PFSK-1 (cell line): ENCODE measurements around the gene STMN1.

ENCODE experiments used
- FOXP2 ChIP-seq: optimal IDR thresholded peaks from 2 replicates; pipeline ENCODE3; 2011; ENCODE audit warnings: borderline replicate concordance, control low read depth, inconsistent platforms; ENCODE audit not compliant: insufficient read depth; ENCODE audit errors: extremely low read length, extremely low read depth
- POLR2AphosphoS5 ChIP-seq: IDR thresholded peaks from 2 replicates; pipeline ENCODE4 v1.6.1; 2012; ENCODE audit warnings: low read depth, mild to moderate bottlenecking, control low read depth, low read length, moderate library complexity
- SIN3A ChIP-seq: IDR thresholded peaks from 2 replicates; pipeline ENCODE4 v1.6.1; 2012; ENCODE audit warnings: mild to moderate bottlenecking, low read length, moderate library complexity, borderline replicate concordance; ENCODE audit not compliant: insufficient read depth
- TAF1 ChIP-seq: IDR thresholded peaks from 2 replicates; pipeline ENCODE4 v1.6.1; 2012; ENCODE audit warnings: low read length, control low read depth, borderline replicate concordance; ENCODE audit not compliant: insufficient read depth
- TF ChIP-seq, protein P1 (sequence below), 2 experiments: IDR thresholded peaks; 2 replicates each; pipeline versions ENCODE4 v1.6.1 to v1.8.0; 2011 to 2012; ENCODE audit warnings: low read depth in 2 of 2, low read length in 2 of 2, control low read depth in 1 of 2, inconsistent platforms in 1 of 2, mild to moderate bottlenecking in 1 of 2, moderate library complexity in 1 of 2; ENCODE audit not compliant: insufficient read depth in 1 of 2

The STMN1 gene

DNA sequence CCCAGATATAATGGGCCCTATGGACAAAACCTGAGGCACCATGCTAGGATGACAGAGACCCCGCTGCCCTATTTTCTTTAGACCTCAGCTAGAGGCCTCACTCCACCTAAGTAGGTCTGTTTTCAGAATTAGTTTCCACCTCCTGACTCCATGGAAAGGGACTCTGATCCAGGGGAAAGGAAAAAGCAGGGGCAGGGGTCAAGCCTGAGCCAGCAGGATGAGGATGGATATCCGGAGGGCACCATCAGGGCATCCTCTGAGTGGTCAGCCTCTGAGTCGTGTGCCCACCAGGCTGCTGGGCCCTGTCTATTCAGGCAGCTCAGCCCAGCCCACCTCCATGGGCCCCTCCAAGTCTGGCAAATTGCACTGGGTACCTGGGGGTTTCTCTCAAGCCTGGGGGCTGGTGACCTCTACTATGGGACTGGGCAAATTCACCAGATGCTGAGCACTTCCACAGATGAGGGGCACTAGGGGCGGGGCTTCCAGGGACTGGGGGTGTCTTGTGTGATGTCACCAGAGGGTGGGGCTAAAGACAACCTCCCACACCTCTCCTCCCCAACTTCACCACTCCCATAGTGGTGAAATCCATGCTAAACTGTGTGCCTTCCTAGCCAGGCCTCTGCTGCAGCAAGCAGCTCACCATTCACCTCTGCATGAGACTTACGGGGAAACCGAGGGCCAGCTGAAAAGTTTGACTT is 36.2 kb downstream of the STMN1 start:
- no peak for TF ChIP-seq FOXP2
- TF ChIP-seq TAF1, result no peak
- no peak for TF ChIP-seq SIN3A
- TF ChIP-seq POLR2AphosphoS5, result no peak

DNA sequence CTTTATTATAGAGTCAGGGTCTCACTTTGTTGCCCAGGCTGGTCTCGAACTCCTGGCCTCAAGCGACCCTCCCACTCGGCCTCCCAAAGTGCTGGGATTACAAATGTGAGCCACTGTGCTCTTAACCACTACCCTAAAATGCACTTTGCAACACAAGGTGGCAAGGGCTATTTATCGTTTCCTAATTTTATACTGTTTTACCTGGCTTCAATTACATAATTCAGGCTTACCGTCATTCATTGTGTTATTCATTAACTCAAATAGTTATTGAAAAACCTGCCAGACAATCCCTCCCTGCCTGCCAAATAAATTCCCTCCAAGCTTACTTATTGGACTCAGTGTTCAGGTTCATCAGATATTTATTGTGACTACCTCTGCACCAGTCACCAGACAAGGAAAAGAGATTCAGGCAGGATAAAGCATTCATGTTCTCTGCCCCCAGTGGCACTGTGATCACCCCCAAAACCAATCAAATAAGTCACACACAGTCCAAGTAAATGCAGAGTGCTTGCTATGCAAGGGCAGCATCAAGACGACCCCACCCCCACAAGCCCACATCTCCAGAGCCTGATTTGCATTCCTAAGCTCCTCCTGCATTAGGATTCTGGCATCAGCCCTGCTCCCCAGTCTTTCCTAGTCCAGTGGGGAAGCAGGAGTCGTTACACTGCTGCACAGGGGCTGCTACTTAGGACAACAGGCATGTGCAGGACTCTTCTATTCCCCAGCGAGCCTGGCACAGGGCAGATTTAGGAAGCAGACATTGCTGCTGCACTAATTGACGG is 38.8 kb downstream of the STMN1 start:
- no peak for TF ChIP-seq POLR2AphosphoS5
- TF ChIP-seq SIN3A, result no peak
- TF ChIP-seq, protein P1, sequence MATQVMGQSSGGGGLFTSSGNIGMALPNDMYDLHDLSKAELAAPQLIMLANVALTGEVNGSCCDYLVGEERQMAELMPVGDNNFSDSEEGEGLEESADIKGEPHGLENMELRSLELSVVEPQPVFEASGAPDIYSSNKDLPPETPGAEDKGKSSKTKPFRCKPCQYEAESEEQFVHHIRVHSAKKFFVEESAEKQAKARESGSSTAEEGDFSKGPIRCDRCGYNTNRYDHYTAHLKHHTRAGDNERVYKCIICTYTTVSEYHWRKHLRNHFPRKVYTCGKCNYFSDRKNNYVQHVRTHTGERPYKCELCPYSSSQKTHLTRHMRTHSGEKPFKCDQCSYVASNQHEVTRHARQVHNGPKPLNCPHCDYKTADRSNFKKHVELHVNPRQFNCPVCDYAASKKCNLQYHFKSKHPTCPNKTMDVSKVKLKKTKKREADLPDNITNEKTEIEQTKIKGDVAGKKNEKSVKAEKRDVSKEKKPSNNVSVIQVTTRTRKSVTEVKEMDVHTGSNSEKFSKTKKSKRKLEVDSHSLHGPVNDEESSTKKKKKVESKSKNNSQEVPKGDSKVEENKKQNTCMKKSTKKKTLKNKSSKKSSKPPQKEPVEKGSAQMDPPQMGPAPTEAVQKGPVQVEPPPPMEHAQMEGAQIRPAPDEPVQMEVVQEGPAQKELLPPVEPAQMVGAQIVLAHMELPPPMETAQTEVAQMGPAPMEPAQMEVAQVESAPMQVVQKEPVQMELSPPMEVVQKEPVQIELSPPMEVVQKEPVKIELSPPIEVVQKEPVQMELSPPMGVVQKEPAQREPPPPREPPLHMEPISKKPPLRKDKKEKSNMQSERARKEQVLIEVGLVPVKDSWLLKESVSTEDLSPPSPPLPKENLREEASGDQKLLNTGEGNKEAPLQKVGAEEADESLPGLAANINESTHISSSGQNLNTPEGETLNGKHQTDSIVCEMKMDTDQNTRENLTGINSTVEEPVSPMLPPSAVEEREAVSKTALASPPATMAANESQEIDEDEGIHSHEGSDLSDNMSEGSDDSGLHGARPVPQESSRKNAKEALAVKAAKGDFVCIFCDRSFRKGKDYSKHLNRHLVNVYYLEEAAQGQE (IDR thresholded peaks at IDR 0.05; ENCODE audit: insufficient read depth in 1 of 2, low read depth in 2 of 2, low read length in 2 of 2), result no peak
- no peak for TF ChIP-seq TAF1
- no peak for TF ChIP-seq FOXP2

DNA sequence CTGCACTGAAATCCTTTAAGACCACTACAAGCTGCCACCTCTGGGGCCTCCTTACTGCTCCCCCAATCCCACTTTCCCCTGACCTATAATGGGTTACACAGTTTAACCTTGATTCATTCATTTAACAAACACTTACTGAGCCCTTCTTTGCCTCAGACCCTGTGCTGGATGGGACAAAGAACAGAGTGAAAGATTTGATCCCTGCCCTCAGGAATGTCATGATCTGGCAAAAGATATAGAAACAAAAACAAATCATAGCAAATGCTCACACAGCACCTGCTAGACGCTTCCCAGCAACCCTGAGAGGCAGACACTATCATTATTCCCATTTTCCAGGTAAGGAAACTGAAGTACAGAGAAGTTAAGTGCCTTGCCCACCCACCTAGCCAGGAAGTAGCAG is 39.9 kb downstream of the STMN1 start:
- no peak for TF ChIP-seq TAF1
- TF ChIP-seq, protein P1 (IDR thresholded peaks at IDR 0.05; ENCODE audit: insufficient read depth in 1 of 2, low read depth in 2 of 2, low read length in 2 of 2), result no peak
- no peak for TF ChIP-seq SIN3A

DNA sequence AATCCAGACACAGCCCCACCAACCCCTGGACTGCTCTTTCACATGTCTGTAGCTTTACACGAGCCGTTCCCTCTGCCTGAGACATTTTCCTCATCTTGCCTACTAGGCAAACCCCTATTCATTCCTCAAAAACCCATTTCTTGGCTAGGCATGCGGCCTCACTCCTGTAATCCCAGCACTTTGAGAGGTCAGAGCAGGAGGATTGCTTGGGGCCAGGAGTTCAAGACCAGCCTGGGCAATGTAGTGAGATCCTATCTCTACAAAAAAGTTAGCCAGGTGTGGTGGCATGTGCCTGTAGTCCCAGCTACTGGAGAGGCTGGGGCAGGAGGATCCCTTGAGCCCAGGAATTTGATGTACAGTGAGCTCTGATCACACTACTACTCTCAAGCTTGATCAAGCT is 41.8 kb downstream of the STMN1 start:
- TF ChIP-seq, protein P1 (IDR thresholded peaks at IDR 0.05; ENCODE audit: insufficient read depth in 1 of 2, low read depth in 2 of 2, low read length in 2 of 2), result no peak
- no peak for TF ChIP-seq POLR2AphosphoS5

DNA sequence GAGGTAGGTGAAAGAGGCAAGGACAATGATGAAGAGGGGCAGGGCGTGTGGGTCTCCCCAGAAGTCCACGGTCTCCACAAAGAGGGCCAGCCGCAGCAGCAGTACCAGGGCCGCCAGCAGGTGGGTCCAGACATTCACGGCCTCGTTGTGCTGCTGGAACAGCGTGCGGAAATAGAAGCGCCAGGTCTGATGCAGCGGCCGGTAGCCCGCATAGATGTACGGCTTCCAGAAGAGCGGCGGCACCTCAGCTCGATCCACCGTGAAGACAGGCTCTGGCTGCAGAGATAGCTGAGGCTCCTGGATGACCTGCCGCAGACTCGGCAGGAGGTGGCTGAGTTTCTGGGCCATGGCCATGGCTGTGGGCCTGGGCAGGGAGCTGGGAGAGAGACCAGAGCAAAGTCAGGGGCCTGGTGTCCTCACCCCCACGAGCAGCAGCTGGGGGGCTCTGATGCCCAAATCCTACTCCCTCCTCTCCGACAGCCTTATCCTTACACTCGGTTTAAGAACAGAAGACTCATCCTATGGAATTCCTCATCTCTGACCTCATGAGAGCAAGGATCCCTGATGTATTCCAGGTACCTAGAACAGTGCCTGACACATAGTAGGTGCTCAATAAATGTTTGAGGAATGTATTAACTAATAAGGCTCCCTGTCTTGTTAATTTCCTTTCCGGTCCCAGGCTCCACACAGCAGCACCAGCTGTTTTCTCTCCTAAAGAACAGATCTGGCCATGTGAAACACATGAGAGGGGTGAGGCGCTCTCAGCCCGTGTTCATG is 42.5 kb downstream of the STMN1 start:
- TF ChIP-seq SIN3A (no peak), FOXP2 (no peak), TAF1 (no peak), POLR2AphosphoS5 (no peak)
- TF ChIP-seq, protein P1 (IDR thresholded peaks at IDR 0.05; ENCODE audit: insufficient read depth in 1 of 2, low read depth in 2 of 2, low read length in 2 of 2), result no peak
